Measurements from ENCODE around the gene CACNB2.
"Not testable (repeated sequence)": the region's sequence is repeated elsewhere in the genome, so short reads cannot be mapped to it uniquely, and the experiment has no call there.

CACNB2 gene

GRCh38 chr10:18145652-18146051, 5.4 kb downstream of the CACNB2 start:
- DNase-seq, result no peak

GRCh38 chr10:18149196-18149800, 9.1 kb downstream of the CACNB2 start:
- no peak for DNase-seq

- DNase-seq, result no peak
Observed at GRCh38 chr10:18151356-18151890, 11.2 kb downstream of the CACNB2 start.

- not testable (repeated sequence) for DNase-seq
Observed at GRCh38 chr10:18153381-18153780, 13.2 kb downstream of the CACNB2 start.

- DNase-seq, result no peak
Observed at GRCh38 chr10:18155321-18155720, 15.1 kb downstream of the CACNB2 start.

- DNase-seq, result not testable (repeated sequence)
Observed at GRCh38 chr10:18156797-18157196, 16.6 kb downstream of the CACNB2 start.

- DNase-seq, result no peak
Observed at GRCh38 chr10:18157881-18158280, 17.7 kb downstream of the CACNB2 start.

GRCh38 chr10:18158773-18159265, 18.6 kb downstream of the CACNB2 start:
- no peak for DNase-seq

- DNase-seq, result no peak
Observed at GRCh38 chr10:18159557-18159956, 19.3 kb downstream of the CACNB2 start.

- DNase-seq, result no peak
Observed at GRCh38 chr10:18162021-18162627, 21.9 kb downstream of the CACNB2 start.

- no peak for DNase-seq
Observed at GRCh38 chr10:18164093-18164492, 23.9 kb downstream of the CACNB2 start.

GRCh38 chr10:18164748-18165361, 24.6 kb downstream of the CACNB2 start:
- no peak for DNase-seq

- DNase-seq, result no peak
Observed at GRCh38 chr10:18178854-18179483, 38.7 kb downstream of the CACNB2 start.

GRCh38 chr10:18179891-18180290, 39.7 kb downstream of the CACNB2 start:
- no peak for DNase-seq

GRCh38 chr10:18181382-18181781, 41.2 kb downstream of the CACNB2 start:
- not testable (repeated sequence) for DNase-seq

- no peak for DNase-seq
Observed at GRCh38 chr10:18185621-18186020, 45.4 kb downstream of the CACNB2 start.

- no peak for DNase-seq
Observed at GRCh38 chr10:18190840-18191239, 50.6 kb downstream of the CACNB2 start.

- DNase-seq, result no peak
Observed at GRCh38 chr10:18194634-18195033, 54.4 kb downstream of the CACNB2 start.

- DNase-seq, result no peak
Observed at GRCh38 chr10:18195060-18195799, 55.0 kb downstream of the CACNB2 start.

- DNase-seq, result no peak
Observed at GRCh38 chr10:18196806-18197550, 56.8 kb downstream of the CACNB2 start.

GRCh38 chr10:18197706-18198105, 57.5 kb downstream of the CACNB2 start:
- DNase-seq, result no peak

GRCh38 chr10:18201877-18202276, 61.7 kb downstream of the CACNB2 start:
- no peak for DNase-seq

All from activated gamma-delta T cell (primary cell).